Right renal cortex interstitium (tissue), 3 donors: ENCODE measurements around the gene TTC33. TPM values are rescaled to one million over a fixed set of nuclear protein-coding genes. Genes with fewer than 3 reads are reported as not detected.
A peak's percentile ranks its signal among the peaks of the same experiment; 100 is the strongest.

Experiments used
- DNase-seq, 3 donors: peaks; one replicate each; pipeline ENCODE4 v3.0.0-alpha.2; 2013; ENCODE audit warnings: low read depth in 3 of 3, low spot score in 2 of 3
- polyA plus RNA-seq, 3 donors: library from polyadenylated mRNA; unstranded; fragments of 120-200 nt; gene quantifications; one replicate each; pipeline ENCODE4 v1.2.1, GENCODE V29; 2013; ENCODE audit not compliant: insufficient read length in 3 of 3

The TTC33 gene
- polyA plus RNA-seq, 3 donors: 40.4 to 44.8 (median 44.1) TPM

DNA sequence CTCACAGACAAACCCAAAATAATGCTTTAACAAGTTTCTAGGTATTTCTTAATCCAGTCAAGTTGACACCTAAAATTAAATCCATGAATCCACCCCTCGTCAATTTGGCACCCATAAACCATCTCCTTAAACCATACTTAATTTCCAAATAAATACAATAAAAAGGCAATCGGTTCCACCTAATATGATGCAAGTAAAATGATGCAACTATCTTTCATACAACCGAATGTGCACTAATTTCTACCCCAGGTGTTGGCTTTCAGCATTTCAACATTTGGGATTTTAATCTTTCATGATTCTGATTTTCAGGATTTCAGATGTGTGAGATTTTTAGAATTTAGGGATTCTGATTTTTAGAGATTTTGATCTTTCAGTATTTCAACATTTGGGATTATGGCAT lies 25.1 kb upstream of the TTC33 start:
- DNase-seq: no peak

DNA sequence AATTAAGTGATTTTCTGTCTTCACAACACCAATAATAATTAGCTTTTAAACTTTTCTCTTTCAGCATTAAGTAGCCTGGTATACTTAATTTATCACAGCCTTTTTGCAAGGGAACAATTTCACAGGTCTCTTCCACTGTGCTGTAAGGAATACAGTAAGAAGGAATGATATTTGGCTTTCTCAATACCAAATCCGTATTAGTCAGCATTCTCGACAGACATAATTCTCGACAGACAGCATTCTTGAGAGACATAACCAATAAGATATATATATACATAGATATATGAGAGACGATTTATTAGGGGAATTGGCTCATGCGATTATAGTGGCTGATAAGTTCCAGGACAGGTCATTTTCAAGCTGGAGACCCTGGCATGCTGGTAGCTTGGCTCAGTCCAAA lies 24.4 kb upstream of the TTC33 start:
- no peak for DNase-seq

DNA sequence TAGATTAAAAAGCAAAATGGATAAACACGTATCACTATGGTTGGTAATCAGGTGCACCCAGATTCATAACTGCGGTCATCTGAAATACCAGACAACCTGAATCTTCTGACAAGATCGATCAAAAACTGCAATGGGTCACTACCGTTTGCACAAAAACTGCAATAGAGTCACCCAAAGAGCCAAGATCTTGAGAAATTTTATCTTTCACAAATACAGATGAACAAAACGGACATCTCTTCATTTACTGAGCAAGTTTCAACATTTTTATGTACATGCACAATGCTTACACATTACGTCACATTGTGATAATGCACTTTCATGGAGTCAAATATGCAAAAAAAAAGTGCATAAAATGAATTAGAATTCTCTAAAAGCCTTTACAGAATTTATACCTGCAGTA lies 23.8 kb upstream of the TTC33 start:
- no peak for DNase-seq

DNA sequence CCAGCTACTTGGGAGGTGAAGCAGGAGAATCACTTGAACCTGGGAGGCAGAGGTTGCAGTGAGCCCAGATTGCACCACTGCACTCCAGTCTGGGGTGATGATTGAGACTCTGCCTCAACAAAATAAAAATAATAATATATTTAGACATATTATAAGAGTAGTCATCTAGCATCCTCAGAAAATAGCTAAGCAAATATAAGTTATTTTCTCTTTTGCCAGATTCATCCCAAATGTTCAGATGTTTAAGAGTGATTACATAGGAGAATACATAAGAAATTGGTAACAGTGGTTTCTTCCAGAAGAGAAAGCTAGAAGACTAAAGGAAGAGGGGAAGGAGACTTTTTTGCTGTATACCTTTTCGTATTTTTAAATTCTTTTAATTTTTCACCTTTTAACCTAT lies 22.4 kb upstream of the TTC33 start:
- no peak for DNase-seq

DNA sequence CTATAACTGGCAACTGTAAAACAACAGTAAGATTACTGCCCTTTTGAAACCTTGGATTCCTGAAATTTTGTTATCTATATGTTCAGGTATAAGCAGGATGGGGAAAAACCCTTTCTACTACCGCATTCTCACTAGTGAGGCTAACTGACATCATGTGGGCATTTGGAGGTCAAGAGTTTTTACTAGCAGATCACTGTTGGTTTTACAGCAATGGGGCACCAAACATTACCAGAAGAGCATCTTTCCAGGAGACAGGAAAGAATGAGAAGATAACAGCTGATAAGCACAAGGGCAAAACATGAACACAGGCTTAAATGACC lies 20.9 kb upstream of the TTC33 start:
- no peak for DNase-seq

DNA sequence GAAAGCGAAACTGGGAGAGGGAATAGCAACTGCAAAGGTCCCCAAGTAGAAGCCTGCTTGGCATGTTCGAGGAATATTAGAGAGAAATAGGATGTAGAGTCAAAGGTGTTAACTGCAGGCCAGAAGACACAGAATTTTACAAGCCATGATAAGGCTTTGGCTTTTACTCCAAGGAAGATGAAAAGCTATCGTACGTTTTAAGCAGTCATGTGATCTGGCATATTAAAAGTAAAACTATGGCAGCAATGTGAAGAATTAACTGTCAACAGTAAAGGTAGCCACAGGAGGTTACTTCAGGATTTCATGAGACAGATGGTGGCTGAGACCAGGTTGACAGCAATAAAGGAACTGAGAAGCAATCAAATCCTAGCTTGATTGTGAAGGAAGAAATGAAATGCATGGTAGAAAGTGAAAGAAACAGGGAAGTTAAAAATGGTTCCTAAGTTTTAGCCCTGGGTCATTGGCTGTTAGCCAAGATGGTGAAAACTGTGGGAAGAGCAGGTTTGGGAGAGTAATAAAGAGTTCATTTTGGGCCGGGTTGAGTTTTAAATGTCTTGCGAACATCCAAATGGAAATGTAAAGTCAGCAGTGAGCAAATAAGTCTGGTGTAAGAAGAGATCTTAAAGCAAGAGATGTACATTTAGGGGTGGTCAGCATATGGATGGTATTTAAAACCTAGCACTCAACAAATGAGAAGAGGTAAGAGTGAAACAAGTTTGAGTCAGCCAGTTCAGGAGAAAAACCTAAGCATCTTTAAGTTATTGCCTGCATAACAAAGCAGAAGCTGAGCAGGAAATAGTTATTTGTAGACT lies 20.3 kb upstream of the TTC33 start:
- no peak for DNase-seq

DNA sequence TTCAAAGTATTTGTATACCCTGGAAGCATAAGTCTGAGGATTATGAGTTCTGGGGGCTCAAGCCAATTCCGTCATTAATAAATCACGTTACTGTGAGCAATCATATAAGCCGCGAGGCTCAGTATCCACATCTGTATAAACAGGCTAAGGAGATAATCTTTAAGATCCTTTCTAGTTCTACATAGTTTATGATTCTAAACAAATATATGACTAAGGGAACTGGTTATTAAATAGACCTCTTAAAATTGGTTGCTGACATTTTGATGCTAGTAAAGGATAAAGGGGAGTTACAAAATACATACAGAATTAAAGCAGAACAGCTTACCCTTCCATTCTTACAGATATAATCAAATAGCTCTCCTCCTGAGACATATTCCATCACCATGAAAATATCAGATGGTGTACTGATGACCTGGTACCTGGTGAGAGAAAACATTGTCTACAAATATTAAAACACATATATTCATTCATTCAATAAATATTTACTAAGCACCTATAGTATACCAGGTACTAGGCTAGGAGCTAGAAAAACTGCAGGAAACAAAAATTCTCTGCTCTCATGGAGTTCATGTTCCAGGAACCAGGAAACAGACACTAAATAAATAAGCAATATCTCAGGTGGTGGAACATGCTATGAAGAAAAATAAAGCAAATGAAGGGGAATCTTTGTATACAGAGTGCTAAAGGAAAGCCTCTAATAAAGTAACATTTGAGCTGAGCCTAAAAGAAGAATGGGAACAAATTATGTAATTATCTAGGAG lies 19.5 kb upstream of the TTC33 start:
- no peak for DNase-seq

DNA sequence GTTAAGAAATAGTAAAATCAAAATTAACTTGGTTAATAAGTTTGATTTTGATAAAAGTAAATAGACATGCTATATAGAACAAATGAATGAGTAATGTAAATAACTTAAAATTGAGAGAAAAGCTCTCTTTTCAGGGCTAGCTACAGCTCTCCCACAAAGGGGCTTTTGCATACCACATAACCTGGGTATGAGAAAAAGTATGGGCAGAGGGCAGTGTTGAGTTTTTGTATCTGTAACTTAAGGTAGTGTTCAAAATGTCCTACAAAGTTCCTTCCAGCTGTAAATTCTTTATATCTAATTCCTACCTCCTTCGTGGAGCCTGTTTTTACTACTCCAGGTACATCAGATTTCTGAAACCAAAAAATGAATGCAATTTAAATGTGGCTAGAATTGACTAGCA lies 18.9 kb upstream of the TTC33 start:
- DNase-seq: no peak

DNA sequence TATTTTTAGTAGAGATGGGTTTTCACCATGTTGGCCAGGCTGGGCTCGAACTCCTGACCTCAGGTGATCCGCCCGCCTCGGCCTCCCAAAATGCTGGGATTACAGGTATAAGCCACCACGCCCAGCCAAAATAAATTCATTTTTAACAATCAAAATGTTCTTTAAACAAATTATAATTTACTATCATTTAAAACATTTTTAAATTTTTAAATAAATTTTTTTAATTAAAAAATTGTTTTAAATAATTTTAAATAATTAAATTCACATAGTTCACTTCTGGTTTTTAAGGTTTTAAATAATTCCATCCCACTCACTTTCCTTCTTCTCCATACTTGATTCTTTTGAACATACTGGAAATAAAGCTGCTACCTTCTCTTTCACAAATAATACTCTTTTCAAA lies 15.0 kb upstream of the TTC33 start:
- DNase-seq: no peak

DNA sequence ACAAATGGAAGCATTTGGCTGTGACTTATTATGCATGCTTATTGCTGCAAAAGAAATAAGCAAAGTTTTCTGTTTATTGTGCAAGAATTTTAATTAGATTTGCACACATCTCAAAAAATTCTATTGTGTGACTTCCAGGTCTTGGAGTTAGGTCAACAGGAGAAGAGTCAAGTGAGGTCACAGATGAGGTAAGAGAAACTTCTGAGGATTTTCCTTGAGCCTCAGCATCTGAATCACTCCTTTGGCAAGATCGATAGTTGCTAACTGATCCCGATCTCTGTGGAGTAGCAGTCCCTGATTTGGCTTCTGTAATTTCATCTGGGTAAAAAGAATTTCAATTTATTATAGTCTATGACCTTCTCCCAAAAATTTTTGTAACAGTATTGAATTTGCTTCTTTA lies 6.9 kb upstream of the TTC33 start:
- no peak for DNase-seq

DNA sequence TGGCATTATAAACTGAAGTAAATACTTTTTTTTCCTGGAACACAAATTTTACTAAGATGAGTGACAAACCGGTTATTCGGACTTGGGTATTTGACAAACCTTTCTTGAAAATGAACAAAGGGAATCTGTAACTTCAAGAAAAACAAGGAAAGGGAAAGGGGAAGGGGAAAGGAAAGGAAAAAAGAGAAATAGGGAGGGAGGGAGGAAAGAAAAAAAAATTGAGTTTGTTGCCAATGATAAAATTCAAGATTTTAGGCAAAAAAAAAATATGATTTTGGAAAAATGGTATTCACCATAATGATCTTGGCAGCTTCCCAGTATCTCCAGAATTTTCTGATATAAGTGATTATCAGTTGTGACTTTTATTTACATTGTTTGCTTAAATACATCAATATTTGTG lies 1.6 kb upstream of the TTC33 start:
- DNase-seq: no peak

DNA sequence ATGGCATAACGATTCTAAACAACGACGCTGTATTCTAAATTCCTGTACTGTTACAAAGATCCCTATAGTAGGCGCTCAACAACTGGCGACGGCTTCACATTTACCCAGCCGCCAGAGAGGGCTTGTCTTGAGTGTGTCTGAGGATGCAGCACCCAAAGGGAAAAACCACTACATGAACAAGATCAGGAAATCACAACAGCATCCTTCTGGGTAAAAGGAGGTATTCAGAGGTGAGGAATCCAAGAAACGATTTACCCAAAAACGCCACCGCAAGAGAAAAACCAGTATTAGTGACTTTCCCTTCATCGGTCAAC lies 711 bp downstream of the TTC33 start:
- DNase-seq: peak; percentile 72 to 77 (median 76)

DNA sequence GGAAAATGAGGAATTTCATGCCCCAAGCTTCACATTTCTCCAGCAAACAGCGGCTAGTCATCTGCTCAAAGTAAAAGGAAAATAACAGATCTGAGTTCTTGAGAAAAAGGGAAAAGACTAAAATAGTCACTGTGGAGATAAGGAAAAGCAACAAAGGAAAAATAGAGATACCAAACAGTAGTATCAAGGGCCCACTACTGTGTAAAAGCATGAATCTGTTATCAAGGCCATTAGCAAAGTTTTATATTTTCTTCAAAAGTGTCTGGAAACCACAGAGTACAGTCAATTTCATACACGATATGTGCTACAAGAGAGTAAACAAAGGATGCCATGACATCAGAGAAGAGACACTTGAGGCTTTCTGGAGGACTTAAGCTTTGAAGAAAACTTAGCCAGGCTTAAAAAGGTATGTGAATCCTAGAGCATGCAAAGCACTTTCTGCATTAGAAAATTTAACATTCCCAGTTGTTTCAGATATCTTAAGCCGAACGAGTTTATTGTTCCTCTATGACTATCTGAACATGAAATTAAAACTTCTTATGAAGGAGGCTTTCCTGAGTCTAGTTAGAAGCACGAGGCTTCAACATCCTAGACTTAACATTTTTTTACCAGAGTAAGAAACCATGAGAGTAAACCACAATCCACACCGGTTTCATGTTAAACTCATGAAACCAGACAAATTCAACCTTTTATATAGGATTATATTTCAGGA lies 1.2 kb downstream of the TTC33 start:
- DNase-seq: peak; percentile 9 to 53 (median 45)

DNA sequence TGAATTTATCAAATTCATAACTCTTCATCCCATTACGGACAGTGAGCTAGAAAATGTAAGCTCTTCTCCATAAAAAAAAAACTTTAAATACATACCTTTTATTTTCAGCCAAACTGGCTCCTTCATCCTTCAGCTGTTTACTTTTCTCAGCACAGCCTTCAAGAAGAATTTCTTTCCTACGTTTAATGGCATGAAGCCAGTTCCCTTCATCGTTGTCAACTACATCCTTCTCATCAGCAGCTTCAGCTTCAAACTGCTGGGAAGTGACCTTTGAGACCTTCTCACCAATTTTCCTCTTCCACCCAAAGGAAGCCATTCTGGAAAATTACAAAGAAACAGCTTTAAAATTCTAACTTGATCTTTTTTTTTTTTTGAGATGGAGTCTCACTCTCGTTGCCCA lies 9.1 kb downstream of the TTC33 start:
- DNase-seq: no peak

DNA sequence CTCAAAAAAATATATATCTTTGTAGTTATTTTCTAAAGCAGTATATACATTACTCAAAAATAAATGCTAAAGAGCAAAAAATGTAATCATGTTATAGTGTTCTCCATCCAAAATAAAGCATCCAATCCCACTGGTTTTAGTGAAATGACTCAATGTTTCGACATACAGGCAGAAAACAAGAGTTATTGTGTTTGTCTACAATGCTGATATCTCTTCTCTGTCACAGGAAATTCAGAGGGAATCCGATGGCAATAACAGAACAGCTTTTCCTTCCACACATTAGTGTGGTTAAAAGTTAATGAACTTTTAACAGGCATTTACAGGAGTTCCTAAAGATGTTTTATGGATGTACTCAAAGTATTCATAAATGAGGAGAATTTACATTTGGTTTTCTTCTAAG lies 12.0 kb downstream of the TTC33 start:
- DNase-seq: no peak

DNA sequence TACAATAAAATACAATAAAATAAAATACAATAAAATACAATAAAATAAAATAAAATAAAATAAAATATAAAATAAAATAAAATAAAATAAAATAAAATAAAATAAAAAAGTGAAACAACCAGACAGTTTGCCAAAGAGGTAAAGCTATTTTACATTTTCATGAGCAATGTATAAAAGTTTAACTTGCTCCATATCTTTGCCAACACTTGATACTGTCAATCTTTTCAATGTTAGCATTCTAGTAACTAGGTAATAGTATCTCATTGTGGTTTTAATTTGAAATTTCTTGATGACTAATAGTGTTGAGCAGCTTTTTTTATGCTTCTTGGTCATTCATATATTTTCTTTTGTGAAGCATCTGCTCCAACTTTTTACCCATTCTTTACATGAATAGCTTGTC lies 17.3 kb downstream of the TTC33 start:
- no peak for DNase-seq

DNA sequence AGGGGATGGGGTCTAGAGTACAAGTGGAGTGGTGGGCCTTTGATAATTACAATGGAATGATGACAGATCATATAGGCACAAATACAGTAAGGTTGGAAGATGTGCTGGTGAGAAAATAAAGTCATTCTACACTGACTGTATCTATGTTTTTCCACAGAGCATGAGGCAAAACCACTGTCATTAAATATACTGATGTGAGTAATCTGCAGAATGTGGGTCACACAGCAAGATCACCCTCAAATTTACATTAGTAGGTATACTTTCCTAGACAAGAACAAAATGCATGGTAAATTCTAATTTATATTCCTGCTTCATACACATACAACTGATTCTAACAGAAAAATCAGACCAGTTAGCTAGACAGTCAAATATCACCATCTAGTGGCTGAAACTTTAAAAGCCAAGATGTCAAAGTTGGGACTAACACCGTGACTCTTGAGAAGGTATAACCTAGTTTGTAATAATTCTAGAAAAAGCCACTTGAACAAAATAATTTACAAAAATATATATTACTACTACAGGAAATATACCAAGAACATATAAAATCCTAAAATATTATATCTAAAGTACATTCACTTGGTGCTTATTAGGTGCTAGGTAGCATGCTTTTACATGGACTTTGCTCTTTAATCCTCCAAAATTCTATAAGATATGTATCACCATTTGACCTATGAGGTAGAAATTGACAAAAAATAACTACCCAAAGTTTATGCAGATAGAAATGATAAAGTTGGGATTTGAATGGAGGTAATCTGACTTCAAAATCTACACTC lies 19.5 kb downstream of the TTC33 start:
- DNase-seq: peak in 2 of 3 donors; percentile 31 to 44

DNA sequence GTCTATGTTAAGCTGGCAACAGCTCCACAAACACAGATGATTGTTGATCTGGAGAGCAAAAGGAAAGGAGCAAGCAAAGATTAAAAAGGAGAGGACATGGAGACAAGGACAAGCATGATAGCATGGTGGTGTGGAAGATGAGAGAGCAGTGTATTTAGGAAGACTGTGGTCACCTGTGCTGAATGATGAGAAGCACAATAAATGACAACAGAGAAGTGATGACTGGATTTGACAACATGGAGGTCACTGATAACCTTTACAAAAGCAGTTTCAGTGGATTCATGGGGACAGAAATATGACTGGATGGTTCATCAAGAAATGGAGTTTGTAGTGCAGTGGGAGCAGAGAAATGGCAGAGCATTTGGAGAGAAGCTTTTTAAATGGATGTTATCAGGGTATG lies 20.2 kb downstream of the TTC33 start:
- no peak for DNase-seq

DNA sequence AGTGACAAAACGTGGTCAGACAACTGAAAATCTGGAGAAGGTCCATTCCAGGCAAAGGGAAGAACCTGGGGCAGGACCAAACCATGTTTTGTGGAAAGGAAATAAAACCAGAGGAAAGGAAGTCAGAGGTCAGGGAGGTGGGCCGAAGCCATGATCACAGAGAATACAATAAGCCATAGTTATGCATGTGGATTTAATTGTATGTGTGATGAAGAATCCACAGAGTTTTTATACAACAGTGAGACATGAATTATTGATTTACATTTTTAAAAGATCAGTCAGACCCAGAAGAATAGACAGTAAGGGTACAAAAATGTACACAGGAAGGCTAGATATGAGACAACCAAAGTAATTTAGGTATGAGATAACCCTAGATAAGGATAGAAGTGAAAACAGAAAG lies 20.8 kb downstream of the TTC33 start:
- no peak for DNase-seq

DNA sequence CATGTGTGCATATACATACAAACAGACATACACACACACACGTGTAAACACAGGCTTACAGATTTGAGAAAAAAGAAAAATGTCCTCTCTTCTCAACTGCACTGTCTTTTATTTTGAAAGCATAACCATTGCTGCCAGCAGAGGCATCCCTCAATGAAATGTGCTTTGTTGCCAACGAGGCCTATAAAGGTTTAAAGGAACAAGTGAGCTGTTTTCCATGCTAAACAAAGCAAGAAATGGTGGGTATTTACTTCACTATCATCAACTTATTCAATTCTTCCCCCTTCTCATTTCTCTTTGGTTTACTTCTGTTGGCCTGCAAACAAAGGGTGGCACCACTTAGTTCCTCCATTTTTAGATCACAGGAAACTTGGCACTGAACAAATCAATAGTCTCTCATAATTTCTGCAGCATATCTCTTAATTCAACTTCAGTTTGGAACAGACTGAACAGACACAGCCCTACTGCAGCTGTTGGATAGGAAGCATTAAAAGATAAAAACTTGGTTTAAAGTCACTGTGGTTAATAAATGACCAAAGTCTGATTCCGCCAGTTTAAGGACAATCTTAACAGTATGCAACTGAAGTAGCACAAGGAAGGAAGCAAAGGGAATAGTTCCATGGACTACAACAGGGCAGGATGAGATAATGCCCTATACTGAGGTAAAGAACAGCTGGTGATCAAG lies 21.7 kb downstream of the TTC33 start:
- no peak for DNase-seq

DNA sequence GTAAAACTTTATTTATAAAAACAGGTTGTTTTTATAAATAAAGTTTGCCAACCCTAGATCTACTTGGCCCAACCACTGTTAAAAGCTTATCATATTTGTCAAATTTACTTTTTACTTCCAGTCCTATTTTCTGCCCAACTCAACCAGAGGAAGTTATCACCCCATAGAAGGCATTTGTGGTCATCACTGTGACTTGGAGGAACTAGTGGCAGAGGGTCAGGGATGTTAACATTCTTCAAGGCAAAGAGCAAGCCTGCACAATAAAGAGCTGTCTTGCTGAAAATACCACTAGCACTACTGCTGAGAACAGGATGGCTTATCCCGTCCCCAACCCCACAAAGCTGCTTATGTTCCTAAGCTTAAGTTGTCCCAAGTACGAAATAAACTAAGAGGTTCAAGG lies 22.3 kb downstream of the TTC33 start:
- no peak for DNase-seq
